Activated CD4-positive, alpha-beta T cell treated with anti-CD3 and anti-CD28 coated beads, Interleukin-2, amount 50 U/mL, for 48 hours (primary cell): ENCODE data around the gene NCOA5.
A peak's percentile ranks its signal among the peaks of the same experiment; 100 is the strongest.

Experiments
- DNase-seq, 2 experiments: peaks; one replicate each; pipeline ENCODE4 v3.0.0-alpha.2; 2020

Gene NCOA5

DNA sequence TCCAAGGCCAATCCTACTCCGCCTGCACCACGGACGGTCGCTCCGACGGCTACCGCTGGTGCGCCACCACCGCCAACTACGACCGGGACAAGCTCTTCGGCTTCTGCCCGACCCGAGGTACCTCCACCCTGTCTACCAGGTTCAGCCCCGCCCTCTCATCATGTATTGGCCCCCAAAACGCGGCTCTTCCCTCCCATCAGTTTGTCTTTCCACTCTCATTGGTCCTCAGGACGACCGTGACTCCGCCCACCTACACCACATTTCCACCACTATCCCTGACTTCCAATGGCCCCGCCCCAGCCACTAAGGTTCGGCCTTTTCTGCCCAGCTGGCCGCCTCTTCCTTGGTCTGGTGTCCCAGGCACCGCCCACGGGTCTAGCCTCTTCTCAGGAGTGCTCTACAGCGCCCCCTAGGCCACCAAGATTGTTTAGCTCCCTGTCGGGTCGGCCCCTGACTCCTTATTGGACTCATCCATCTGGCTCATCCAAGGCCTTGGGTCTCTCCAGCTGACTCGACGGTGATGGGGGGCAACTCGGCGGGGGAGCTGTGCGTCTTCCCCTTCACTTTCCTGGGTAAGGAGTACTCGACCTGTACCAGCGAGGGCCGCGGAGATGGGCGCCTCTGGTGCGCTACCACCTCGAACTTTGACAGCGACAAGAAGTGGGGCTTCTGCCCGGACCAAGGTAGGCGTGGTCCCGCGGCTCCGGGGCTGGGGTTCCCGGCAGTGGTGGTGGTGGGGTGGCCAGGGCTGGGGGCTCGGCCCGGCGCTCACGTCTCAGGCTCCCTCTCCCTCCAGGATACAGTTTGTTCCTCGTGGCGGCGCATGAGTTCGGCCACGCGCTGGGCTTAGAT lies 77.9 kb downstream of the NCOA5 start:
- peak; percentile 65 to 75 for DNase-seq
